Body of pancreas (tissue), 4 donors: ENCODE data around the gene TSC22D4.

Experiments
- CTCF ChIP-seq, 7 experiments: fragments of 450-650 bp in 4 of 7; fragments of 200-600 bp in 3 of 7; sonication (generic) in 3 of 7; IDR thresholded peaks; one replicate each; pipeline ENCODE4 v1.5.1; 2016 to 2019; ENCODE audit warnings: antibody characterized with exemption in 7 of 7
- POLR2A ChIP-seq, 3 donors: fragments of 450-650 bp; IDR thresholded peaks; one replicate each; pipeline ENCODE4 v1.6.1; 2016; ENCODE audit warnings: antibody characterized with exemption in 3 of 3, mild to moderate bottlenecking in 2 of 3

- no peak for TF ChIP-seq CTCF (IDR thresholded peaks at IDR 0.05)
- no peak for TF ChIP-seq POLR2A (IDR thresholded peaks at IDR 0.05)
Measured at GRCh38 chr7:100513212-100513810, 34.3 kb upstream of the TSC22D4 start.
